ENCODE data around the gene RASA3. TPM values are rescaled to one million over a fixed set of nuclear protein-coding genes. Genes with fewer than 3 reads are reported as not detected.

The RASA3 gene
- total RNA-seq, 4 donors from 2014 or later = 29.5 to 38.1 (median 34.6) TPM

- peaks cover 20 to 34% (median 33%) of the 10 kb centered on the region in 4 donors for H3K4me1 ChIP-seq
- peaks cover 0 to 5% (median 0%) of the 10 kb centered on the region in 4 donors for H3K27me3 ChIP-seq
- H3K36me3 ChIP-seq = no peaks in the 10 kb centered on the region
- peak overlapping the region; percentile 68 to 83 (median 72) for H3K27ac ChIP-seq (replicated peaks in 1 of 4)
- WGBS = 44% methylated on average over 19 of the region's 20 CpGs
- intact Hi-C loops (cut with DNase I) = no loop called here
- H3K9me3 ChIP-seq = no peaks in the 10 kb centered on the region
- no peak for DNase-seq (ENCODE audit: extremely low spot score)
- H3K4me3 ChIP-seq = peak overlapping the region; percentile 26 to 44 (median 38)
- TF ChIP-seq CTCF (IDR thresholded peaks at IDR 0.05) = no peak
- peak in 1 of 2 donors; percentile 34 for TF ChIP-seq POLR2AphosphoS5 (IDR thresholded peaks at IDR 0.05)
These were observed 34.1 kb upstream of the RASA3 start for GRCh38 chr13:114166381-114167131.

- Histone ChIP-seq H3K27me3 (peaks cover 0 to 12% (median 0%) of the 10 kb centered on the region in 4 donors), H3K27ac (replicated peaks in 1 of 4) (no peak overlapping the region), H3K4me3 (no peak overlapping the region), H3K9me3 (no peaks in the 10 kb centered on the region), H3K36me3 (no peaks in the 10 kb centered on the region), H3K4me1 (peaks cover 20 to 37% (median 36%) of the 10 kb centered on the region in 4 donors)
- intact Hi-C loops (cut with DNase I) = no loop called here
- DNase-seq (ENCODE audit: extremely low spot score) = no peak
- WGBS = 90% methylated on average over 25 of the region's 26 CpGs
- TF ChIP-seq POLR2A (IDR thresholded peaks at IDR 0.05; ENCODE audit: low read depth) (no peak), EP300 (IDR thresholded peaks at IDR 0.05) (no peak)
These were observed 32.4 kb upstream of the RASA3 start for GRCh38 chr13:114164681-114165429.

GRCh38 chr13:114164053-114164452 lies 31.6 kb upstream of the RASA3 start:
- DNase-seq (ENCODE audit: extremely low spot score) = no peak
- peaks cover 0 to 12% (median 0%) of the 10 kb centered on the region in 4 donors for H3K27me3 ChIP-seq
- H3K4me3 ChIP-seq = no peak overlapping the region
- no peaks in the 10 kb centered on the region for H3K36me3 ChIP-seq
- peaks cover 20 to 37% (median 36%) of the 10 kb centered on the region in 4 donors for H3K4me1 ChIP-seq
- H3K9me3 ChIP-seq = no peaks in the 10 kb centered on the region
- 87% methylated on average over 14 of the region's 14 CpGs for WGBS
- H3K27ac ChIP-seq (replicated peaks in 1 of 4) = no peak overlapping the region
- TF ChIP-seq EP300 (IDR thresholded peaks at IDR 0.05) = no peak
- TF ChIP-seq POLR2A (IDR thresholded peaks at IDR 0.05; ENCODE audit: low read depth) = no peak
- no peak for TF ChIP-seq CTCF (IDR thresholded peaks at IDR 0.05)
- TF ChIP-seq POLR2AphosphoS5 (IDR thresholded peaks at IDR 0.05) = no peak
- intact Hi-C loops (cut with DNase I) = no loop called here

- Histone ChIP-seq H3K4me3 (peak overlapping the region in 2 of 4 donors; percentile 9 to 38), H3K4me1 (peaks cover 20 to 37% (median 36%) of the 10 kb centered on the region in 4 donors), H3K9me3 (no peaks in the 10 kb centered on the region), H3K36me3 (no peaks in the 10 kb centered on the region), H3K27ac (replicated peaks in 1 of 4) (peak overlapping the region in 1 of 4 donors; percentile 14), H3K27me3 (peaks cover 0 to 12% (median 0%) of the 10 kb centered on the region in 4 donors)
- WGBS = 90% methylated on average over 16 of the region's 16 CpGs
- DNase-seq (ENCODE audit: extremely low spot score) = no peak
- TF ChIP-seq EP300 (IDR thresholded peaks at IDR 0.05) (no peak), POLR2AphosphoS5 (IDR thresholded peaks at IDR 0.05) (no peak), POLR2A (IDR thresholded peaks at IDR 0.05; ENCODE audit: low read depth) (no peak), CTCF (IDR thresholded peaks at IDR 0.05) (no peak)
- intact Hi-C loops (cut with DNase I) = no loop called here
These were observed 30.1 kb upstream of the RASA3 start for GRCh38 chr13:114162533-114162922.

Measured in esophagus muscularis mucosa (tissue), 4 donors.